Measurements from ENCODE around the gene CNGB1.
A peak's percentile ranks its signal among the peaks of the same experiment; 100 is the strongest.

Gene CNGB1

DNA sequence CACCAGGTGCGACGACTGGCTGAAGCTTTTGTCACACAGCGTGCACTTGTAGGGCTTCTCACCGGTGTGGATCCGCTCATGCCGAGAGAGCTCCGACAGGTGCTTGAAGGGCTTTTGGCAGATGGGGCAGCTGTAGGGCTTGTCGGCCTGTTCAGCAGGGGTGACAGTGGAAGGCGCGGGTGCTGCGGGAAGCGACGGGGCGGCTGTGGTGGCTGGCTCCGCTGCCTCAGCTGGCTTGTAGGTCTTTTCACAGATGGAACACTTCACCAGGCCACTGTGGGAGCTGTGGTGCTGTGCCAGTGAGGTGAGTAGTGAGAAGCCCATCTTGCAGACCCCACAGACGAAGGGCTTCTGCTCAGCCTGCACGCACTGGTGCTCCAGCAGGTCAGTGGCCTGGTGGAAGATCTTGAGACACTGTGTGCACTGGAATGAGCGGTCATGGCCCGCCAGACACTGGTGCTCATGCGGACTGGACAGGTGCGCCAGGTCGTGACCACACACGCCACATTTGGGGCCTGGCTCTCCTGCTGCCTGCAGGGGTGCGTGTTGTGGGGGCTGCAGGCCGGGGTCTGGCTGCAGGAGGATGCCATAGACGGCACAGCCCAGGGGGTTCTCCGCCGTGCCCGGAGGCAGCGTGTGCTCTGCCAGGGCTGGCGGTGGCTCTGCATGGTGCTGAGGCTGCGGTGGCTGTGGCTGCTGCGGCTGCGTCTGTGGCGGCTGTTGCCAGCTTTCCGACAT, 26.8 kb upstream of the CNGB1 start:
- H3K4me3 ChIP-seq (ENCODE audit: low read depth in 1 of 5, low read length in 5 of 5) = no peak overlapping the region
- peaks cover 0 to 49% (median 34%) of the 10 kb centered on the region in 5 donors for H3K36me3 ChIP-seq (ENCODE audit: control insufficient read depth in 5 of 5, insufficient read depth in 5 of 5, low read length in 5 of 5)
- peaks cover 6 to 46% (median 40%) of the 10 kb centered on the region in 5 donors for H3K4me1 ChIP-seq (ENCODE audit: control insufficient read depth in 5 of 5, insufficient read depth in 5 of 5, low read length in 5 of 5)
- no peaks in the 10 kb centered on the region for H3K9me3 ChIP-seq (ENCODE audit: control insufficient read depth in 5 of 5, low read length in 5 of 5)
- no peak overlapping the region for H3K27ac ChIP-seq (ENCODE audit: low read depth, low read length)
- H3K9ac ChIP-seq (ENCODE audit: low read length in 5 of 5) = no peak overlapping the region
- no peaks in the 10 kb centered on the region for H3K27me3 ChIP-seq (ENCODE audit: control insufficient read depth in 5 of 5, insufficient read depth in 4 of 5, low read length in 5 of 5)

DNA sequence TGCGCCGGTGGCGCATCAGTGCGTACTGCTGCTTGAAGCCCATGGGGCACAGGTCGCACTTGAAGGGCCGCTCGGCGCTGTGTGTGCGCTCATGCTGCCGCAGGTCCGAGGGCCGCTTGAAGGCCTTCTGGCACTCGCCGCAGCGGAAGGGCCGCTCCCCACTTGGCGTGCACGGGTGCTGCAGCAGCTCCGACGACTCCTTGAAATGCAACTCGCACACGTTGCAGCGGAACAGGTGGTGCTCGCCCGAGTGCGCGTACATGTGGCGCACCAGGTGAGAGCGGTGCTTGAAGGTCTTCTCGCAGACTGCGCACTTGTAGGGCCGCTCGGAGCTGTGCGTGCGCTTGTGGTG, 26.2 kb upstream of the CNGB1 start:
- Histone ChIP-seq H3K36me3 (ENCODE audit: control insufficient read depth in 5 of 5, insufficient read depth in 5 of 5, low read length in 5 of 5) (peaks cover 0 to 48% (median 34%) of the 10 kb centered on the region in 5 donors), H3K4me3 (ENCODE audit: low read depth in 1 of 5, low read length in 5 of 5) (no peak overlapping the region)

DNA sequence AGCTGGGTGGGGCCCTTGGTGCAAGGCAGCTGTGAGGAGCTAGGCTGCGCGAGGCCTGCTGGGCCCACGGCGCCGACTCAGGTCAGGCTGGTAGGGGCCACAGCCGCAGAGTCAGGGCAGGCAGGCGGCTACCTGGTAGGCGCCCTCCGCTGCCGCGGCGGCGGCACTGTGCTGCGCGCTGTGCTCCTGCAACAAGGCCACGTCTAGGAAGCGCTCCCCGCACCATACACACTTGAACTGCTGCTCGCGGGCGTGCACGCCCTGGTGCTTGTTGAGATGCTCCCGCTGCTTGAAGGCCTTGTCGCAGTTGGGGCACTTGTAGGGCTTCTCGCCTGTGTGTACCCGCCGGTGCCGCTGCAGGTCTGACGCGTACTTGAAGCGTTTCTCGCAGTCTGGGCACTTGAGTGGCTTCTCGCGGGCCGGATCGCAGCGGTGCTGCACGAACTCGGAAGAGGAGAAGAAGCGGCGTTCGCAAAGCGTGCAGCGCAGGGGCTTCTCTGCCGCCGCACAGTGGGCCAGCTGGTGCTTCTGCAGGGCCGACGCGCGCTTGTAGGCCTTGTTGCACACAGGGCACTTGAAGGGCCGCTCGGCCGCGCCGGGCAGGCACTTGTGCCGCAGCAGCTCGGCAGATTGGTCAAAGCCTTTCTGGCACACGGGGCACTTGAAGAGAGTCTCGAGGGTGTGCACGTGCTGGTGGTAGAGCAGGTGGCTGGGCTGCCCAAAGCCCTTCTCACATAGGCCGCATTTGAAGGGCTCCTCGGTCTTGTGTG, 25.7 kb upstream of the CNGB1 start:
- H3K9ac ChIP-seq (ENCODE audit: low read length in 5 of 5) = no peak overlapping the region
- H3K9me3 ChIP-seq (ENCODE audit: control insufficient read depth in 5 of 5, low read length in 5 of 5) = no peaks in the 10 kb centered on the region
- peaks cover 0 to 48% (median 34%) of the 10 kb centered on the region in 5 donors for H3K36me3 ChIP-seq (ENCODE audit: control insufficient read depth in 5 of 5, insufficient read depth in 5 of 5, low read length in 5 of 5)
- peaks cover 4 to 40% (median 35%) of the 10 kb centered on the region in 5 donors for H3K4me1 ChIP-seq (ENCODE audit: control insufficient read depth in 5 of 5, insufficient read depth in 5 of 5, low read length in 5 of 5)
- H3K27me3 ChIP-seq (ENCODE audit: control insufficient read depth in 5 of 5, insufficient read depth in 4 of 5, low read length in 5 of 5) = no peaks in the 10 kb centered on the region
- H3K4me3 ChIP-seq (ENCODE audit: low read depth in 1 of 5, low read length in 5 of 5) = no peak overlapping the region
- H3K27ac ChIP-seq (ENCODE audit: low read depth, low read length) = no peak overlapping the region

More for the DNA sequence above, 26.2 kb upstream of the CNGB1 start:
- H3K4me1 ChIP-seq (ENCODE audit: control insufficient read depth in 5 of 5, insufficient read depth in 5 of 5, low read length in 5 of 5) = peaks cover 6 to 46% (median 40%) of the 10 kb centered on the region in 5 donors
- H3K9me3 ChIP-seq (ENCODE audit: control insufficient read depth in 5 of 5, low read length in 5 of 5) = no peaks in the 10 kb centered on the region
- no peak overlapping the region for H3K27ac ChIP-seq (ENCODE audit: low read depth, low read length)
- no peak overlapping the region for H3K9ac ChIP-seq (ENCODE audit: low read length in 5 of 5)
- H3K27me3 ChIP-seq (ENCODE audit: control insufficient read depth in 5 of 5, insufficient read depth in 4 of 5, low read length in 5 of 5) = no peaks in the 10 kb centered on the region

DNA sequence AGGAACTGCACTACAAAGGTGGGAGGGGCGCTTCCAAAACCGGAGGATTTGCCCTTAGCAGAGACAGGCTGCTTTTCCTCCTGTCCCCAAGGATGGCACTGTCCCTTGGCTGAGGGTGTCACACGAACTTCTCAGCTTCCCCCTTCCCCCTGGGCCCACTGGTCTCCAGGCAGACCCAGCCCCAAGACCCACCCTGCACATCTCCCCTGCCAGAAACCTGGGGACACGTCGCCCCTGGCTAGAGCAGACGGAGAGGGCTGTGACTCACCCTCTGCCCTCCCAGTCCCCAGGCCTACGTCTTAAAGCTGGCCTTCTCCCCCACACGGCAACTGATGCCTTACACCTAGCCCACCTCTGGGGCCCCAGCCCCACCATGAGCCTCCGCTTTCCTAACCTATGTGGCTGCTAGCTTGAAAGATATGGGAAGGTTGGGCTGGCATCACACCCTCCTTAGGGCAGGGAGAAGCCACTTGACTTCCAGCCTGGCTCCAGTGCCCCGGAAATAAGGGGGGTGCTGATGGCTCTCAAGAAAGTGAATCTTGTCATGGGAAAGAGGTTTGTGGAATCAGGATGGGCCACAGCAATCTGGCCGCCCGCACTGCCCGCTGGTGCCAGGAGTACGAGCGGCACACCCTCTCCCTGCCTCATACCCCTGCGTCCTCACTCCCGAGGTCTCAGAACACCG, 24.9 kb upstream of the CNGB1 start:
- Histone ChIP-seq H3K36me3 (ENCODE audit: control insufficient read depth in 5 of 5, insufficient read depth in 5 of 5, low read length in 5 of 5) (peaks cover 0 to 48% (median 34%) of the 10 kb centered on the region in 5 donors), H3K9me3 (ENCODE audit: control insufficient read depth in 5 of 5, low read length in 5 of 5) (no peaks in the 10 kb centered on the region), H3K27ac (ENCODE audit: low read depth, low read length) (no peak overlapping the region), H3K9ac (ENCODE audit: low read length in 5 of 5) (peak overlapping the region in 2 of 5 donors; percentile 22 to 28), H3K4me3 (ENCODE audit: low read depth in 1 of 5, low read length in 5 of 5) (no peak overlapping the region), H3K4me1 (ENCODE audit: control insufficient read depth in 5 of 5, insufficient read depth in 5 of 5, low read length in 5 of 5) (peaks cover 4 to 37% (median 30%) of the 10 kb centered on the region in 5 donors), H3K27me3 (ENCODE audit: control insufficient read depth in 5 of 5, insufficient read depth in 4 of 5, low read length in 5 of 5) (no peaks in the 10 kb centered on the region)

DNA sequence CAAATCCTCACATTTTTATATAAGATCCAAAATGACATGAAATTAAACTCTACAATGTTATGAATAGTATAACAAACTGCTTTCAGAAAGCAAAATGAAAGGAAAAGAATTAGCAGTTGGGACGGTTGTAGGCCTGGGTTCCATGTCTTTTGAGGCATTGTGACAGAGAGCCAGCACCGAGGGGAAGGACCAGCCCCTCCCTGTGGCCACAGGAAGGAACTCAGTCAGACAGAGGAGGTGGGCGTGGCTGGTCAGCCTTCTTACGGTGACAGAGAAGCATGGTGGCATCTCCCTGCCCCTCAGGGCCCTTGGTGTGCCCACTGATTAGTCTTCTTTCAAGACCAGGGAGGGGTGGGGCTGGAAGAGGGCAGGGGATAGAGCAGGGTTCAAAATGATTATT, 23.9 kb upstream of the CNGB1 start:
- peaks cover 4 to 33% (median 25%) of the 10 kb centered on the region in 5 donors for H3K4me1 ChIP-seq (ENCODE audit: control insufficient read depth in 5 of 5, insufficient read depth in 5 of 5, low read length in 5 of 5)
- H3K9ac ChIP-seq (ENCODE audit: low read length in 5 of 5) = no peak overlapping the region

DNA sequence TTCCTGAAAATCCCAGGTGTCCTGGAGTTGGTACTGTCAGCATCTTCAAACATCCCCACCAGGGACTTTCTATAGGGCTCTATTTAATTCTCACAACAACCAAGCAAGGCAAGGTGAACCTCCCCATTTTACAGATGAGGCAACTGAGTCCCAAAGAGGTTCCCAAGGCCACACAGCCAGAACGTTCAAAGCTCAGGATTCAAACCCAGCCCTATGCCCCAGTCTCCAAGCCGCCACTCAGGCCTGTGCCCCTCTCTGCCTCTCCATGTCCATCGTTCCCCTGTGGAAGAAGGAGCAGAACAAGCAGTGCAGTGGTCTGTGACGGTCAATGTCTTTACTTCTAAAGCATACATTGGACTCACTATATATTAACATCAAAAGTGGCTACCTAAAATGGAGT, 23.4 kb upstream of the CNGB1 start:
- peaks cover under 1 to 29% (median 21%) of the 10 kb centered on the region in 5 donors for H3K4me1 ChIP-seq (ENCODE audit: control insufficient read depth in 5 of 5, insufficient read depth in 5 of 5, low read length in 5 of 5)
- no peaks in the 10 kb centered on the region for H3K9me3 ChIP-seq (ENCODE audit: control insufficient read depth in 5 of 5, low read length in 5 of 5)
- no peak overlapping the region for H3K27ac ChIP-seq (ENCODE audit: low read depth, low read length)
- no peak overlapping the region for H3K9ac ChIP-seq (ENCODE audit: low read length in 5 of 5)
- no peak overlapping the region for H3K4me3 ChIP-seq (ENCODE audit: low read depth in 1 of 5, low read length in 5 of 5)
- H3K36me3 ChIP-seq (ENCODE audit: control insufficient read depth in 5 of 5, insufficient read depth in 5 of 5, low read length in 5 of 5) = peaks cover 0 to 48% (median 34%) of the 10 kb centered on the region in 5 donors
- H3K27me3 ChIP-seq (ENCODE audit: control insufficient read depth in 5 of 5, insufficient read depth in 4 of 5, low read length in 5 of 5) = no peaks in the 10 kb centered on the region

More for the DNA sequence above, 23.9 kb upstream of the CNGB1 start:
- Histone ChIP-seq H3K9me3 (ENCODE audit: control insufficient read depth in 5 of 5, low read length in 5 of 5) (no peaks in the 10 kb centered on the region), H3K4me3 (ENCODE audit: low read depth in 1 of 5, low read length in 5 of 5) (no peak overlapping the region), H3K36me3 (ENCODE audit: control insufficient read depth in 5 of 5, insufficient read depth in 5 of 5, low read length in 5 of 5) (peaks cover 0 to 48% (median 34%) of the 10 kb centered on the region in 5 donors), H3K27me3 (ENCODE audit: control insufficient read depth in 5 of 5, insufficient read depth in 4 of 5, low read length in 5 of 5) (no peaks in the 10 kb centered on the region), H3K27ac (ENCODE audit: low read depth, low read length) (no peak overlapping the region)

DNA sequence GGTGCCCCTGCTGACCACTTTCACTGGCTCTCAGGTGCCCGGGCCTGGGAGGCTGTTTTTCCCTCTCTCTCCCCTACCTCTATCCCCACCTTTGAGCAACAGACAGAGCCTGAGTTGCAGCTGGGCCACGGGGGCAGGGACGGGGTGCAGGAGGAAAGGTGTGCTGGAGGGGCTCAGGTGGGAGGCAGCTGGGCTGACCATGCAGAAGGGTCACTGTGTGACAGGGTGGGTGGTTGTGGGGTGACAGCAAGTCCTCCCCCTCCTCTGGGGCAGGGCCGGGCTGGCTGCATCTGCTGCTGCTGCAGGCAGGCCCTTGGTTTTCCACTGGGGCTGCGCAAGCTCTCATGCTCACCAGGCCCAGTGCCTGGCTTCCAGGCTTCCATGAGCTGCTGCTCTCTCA, 23.0 kb upstream of the CNGB1 start:
- Histone ChIP-seq H3K4me3 (ENCODE audit: low read depth in 1 of 5, low read length in 5 of 5) (no peak overlapping the region), H3K9me3 (ENCODE audit: control insufficient read depth in 5 of 5, low read length in 5 of 5) (no peaks in the 10 kb centered on the region), H3K27ac (ENCODE audit: low read depth, low read length) (no peak overlapping the region), H3K9ac (ENCODE audit: low read length in 5 of 5) (no peak overlapping the region), H3K4me1 (ENCODE audit: control insufficient read depth in 5 of 5, insufficient read depth in 5 of 5, low read length in 5 of 5) (peaks cover 0 to 24% (median 16%) of the 10 kb centered on the region in 5 donors), H3K36me3 (ENCODE audit: control insufficient read depth in 5 of 5, insufficient read depth in 5 of 5, low read length in 5 of 5) (peaks cover 0 to 48% (median 34%) of the 10 kb centered on the region in 5 donors), H3K27me3 (ENCODE audit: control insufficient read depth in 5 of 5, insufficient read depth in 4 of 5, low read length in 5 of 5) (no peaks in the 10 kb centered on the region)

DNA sequence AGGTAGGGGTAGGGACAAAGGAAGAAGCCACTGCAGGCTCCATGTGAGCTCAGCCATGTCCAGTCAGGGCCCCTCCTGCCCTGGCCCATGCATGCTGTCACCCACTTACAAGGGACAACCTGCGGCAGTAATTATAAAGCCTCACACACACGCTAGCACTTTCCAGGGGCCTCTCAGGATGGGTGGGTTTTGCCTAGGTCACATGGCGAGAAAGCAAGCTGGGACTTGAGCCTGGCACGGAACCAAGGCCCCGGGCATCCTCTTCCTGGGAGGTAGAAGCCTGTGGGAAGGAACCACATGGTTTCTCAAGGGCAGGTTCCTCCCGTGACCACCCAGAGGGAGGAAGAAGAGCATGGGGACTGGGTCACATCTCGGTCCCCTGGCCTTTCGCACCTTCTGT, 22.5 kb upstream of the CNGB1 start:
- Histone ChIP-seq H3K4me1 (ENCODE audit: control insufficient read depth in 5 of 5, insufficient read depth in 5 of 5, low read length in 5 of 5) (peaks cover 0 to 20% (median 12%) of the 10 kb centered on the region in 5 donors), H3K9me3 (ENCODE audit: control insufficient read depth in 5 of 5, low read length in 5 of 5) (no peaks in the 10 kb centered on the region), H3K27ac (ENCODE audit: low read depth, low read length) (no peak overlapping the region), H3K4me3 (ENCODE audit: low read depth in 1 of 5, low read length in 5 of 5) (no peak overlapping the region), H3K9ac (ENCODE audit: low read length in 5 of 5) (no peak overlapping the region), H3K36me3 (ENCODE audit: control insufficient read depth in 5 of 5, insufficient read depth in 5 of 5, low read length in 5 of 5) (peaks cover 0 to 48% (median 34%) of the 10 kb centered on the region in 5 donors), H3K27me3 (ENCODE audit: control insufficient read depth in 5 of 5, insufficient read depth in 4 of 5, low read length in 5 of 5) (no peaks in the 10 kb centered on the region)

DNA sequence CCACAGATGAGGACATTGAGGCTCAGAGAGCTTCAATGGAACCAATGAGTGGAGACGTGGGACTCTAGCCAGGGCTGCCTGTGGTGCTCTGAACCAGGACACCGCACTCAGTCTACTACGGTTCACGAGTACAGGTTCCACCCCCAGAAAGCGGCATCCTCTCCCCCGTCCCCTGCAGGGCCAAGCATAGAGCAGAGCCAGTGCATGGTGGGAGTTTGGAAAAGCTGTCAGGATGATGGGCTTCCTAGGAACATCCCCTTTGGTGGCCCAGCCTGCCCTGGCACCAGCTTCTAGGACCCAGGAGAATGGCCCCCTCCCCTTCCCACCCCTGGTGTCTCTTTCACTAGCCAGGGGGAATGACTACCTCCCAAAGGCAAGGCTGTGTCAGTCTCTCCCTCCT, 21.2 kb upstream of the CNGB1 start:
- H3K9me3 ChIP-seq (ENCODE audit: control insufficient read depth in 5 of 5, low read length in 5 of 5) = no peaks in the 10 kb centered on the region
- peaks cover 0 to 35% (median 24%) of the 10 kb centered on the region in 5 donors for H3K36me3 ChIP-seq (ENCODE audit: control insufficient read depth in 5 of 5, insufficient read depth in 5 of 5, low read length in 5 of 5)
- H3K9ac ChIP-seq (ENCODE audit: low read length in 5 of 5) = no peak overlapping the region
- no peak overlapping the region for H3K4me3 ChIP-seq (ENCODE audit: low read depth in 1 of 5, low read length in 5 of 5)
- H3K4me1 ChIP-seq (ENCODE audit: control insufficient read depth in 5 of 5, insufficient read depth in 5 of 5, low read length in 5 of 5) = peaks cover 0 to 12% (median 6%) of the 10 kb centered on the region in 5 donors
- no peaks in the 10 kb centered on the region for H3K27me3 ChIP-seq (ENCODE audit: control insufficient read depth in 5 of 5, insufficient read depth in 4 of 5, low read length in 5 of 5)
- H3K27ac ChIP-seq (ENCODE audit: low read depth, low read length) = no peak overlapping the region

Data from subcutaneous abdominal adipose tissue (tissue), 5 donors.